SK-N-MC (cell line): ENCODE results near the gene SMIM24.

Experiments used
- EZH2 ChIP-seq: fragments of 200-600 bp; sonication (generic); IDR thresholded peaks from one replicate; pipeline ENCODE4 v1.6.1; 2017; ENCODE audit warnings: antibody characterized with exemption
- POLR2AphosphoS5 ChIP-seq: IDR thresholded peaks from 2 replicates; pipeline ENCODE4 v1.6.1; 2012; ENCODE audit warnings: mild to moderate bottlenecking, low read depth, low read length, borderline replicate concordance

DNA sequence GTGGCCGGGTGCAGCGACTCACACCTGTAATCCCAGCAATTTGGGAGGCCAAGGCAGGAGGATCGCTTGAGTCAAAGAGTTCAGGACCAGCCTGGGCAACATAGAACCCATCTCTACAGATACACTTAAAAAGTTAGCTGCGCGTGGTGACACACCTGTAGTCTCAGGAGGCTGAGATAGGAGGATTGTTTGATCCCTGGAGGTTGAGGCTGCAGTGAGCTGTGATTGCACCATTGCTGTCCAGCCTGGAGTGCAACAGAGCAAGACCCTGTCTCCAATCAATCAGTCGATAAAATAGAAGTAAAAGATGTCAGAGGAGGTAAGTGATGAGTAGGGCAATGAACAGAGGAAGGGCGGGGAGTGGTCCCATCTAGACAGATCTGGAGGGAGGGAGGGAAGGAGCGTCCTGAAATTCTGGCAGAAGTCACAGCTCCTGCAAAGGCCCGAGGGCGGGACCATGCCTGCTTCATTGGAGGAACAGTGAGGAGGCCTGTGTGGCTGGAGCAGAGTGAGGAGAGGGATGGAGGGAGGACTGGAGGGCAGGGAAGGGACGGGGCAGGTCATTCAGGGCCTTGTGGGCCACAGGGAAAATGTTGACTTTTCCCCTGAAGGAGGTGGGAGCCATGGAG lies 9.7 kb downstream of the SMIM24 start:
- TF ChIP-seq EZH2: no peak
- no peak for TF ChIP-seq POLR2AphosphoS5
